ENCODE results near the gene IL19. TPM values are rescaled to one million over a fixed set of nuclear protein-coding genes. Genes with fewer than 3 reads are reported as not detected.
A peak's percentile ranks its signal among the peaks of the same experiment; 100 is the strongest.
"Not testable (repeated sequence)": the region's sequence is repeated elsewhere in the genome, so short reads cannot be mapped to it uniquely, and the experiment has no call there.

IL19 gene
- total RNA-seq, 1 donor: not detected

GRCh38 chr1:206739411-206740076, 31.0 kb upstream of the IL19 start:
- no peak for DNase-seq (ENCODE audit: low read depth in 2 of 3, low spot score in 2 of 3)

DNA sequence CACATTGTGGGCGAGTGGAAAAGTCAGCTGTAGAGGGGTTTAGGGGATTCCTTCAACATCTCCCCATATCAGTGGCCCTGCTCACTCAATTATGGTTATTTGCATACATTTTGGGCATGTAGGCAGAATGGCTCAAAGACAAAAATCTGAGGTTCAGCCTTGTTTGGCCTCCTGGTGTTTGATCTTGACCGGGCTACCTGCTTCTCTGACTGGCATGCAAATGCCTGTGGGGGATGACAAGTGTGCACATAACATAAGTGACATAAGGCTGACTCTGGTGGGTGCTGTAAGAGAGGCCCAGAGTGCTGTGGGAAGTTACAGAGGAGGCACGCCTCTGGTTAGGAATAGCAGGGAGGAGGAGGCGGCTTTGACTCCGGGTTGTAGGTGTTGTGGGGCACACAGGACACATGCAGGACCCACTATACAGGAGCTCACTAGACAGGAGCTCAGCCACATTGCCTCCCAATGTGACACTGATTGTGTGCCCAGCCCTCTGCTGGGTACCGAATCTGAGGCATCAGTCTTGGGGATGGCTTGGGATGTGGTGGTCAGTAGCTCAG, 29.4 kb upstream of the IL19 start:
- DNase-seq (ENCODE audit: low read depth in 2 of 3, low spot score in 2 of 3): no peak

DNA sequence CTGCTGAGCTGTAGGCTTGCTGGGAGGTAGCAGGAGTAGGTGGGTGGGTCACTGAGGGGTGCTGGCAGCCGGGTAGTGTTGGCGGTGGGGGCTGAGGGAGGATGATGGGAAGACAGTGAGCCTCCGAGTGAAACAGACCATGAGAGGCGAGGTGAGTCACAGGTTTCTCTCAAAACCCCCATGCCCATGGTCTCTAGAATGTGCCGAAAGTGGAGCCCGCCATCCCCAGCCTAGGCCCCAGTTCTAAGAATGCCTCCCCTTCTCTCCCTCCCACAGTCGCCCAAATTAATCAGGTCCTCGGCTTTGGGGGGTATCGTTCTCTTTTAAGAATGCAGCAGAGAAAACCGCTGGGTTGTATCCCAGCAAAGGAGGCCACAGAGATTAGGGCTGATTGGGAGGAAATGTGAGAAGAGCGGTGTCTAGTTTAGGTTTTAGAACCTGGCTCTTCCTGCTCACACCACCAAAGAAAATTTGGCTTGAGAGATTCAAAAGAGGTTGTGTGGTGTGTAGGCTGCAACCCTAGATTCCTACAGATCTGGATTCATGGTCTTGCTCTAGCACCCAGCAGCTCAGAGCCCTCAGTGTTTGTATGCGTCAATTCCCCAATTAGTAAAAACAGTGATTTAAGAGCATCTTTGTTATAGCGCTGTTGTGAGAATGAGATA, 27.7 kb upstream of the IL19 start:
- no peak for DNase-seq (ENCODE audit: low read depth in 2 of 3, low spot score in 2 of 3)

DNA sequence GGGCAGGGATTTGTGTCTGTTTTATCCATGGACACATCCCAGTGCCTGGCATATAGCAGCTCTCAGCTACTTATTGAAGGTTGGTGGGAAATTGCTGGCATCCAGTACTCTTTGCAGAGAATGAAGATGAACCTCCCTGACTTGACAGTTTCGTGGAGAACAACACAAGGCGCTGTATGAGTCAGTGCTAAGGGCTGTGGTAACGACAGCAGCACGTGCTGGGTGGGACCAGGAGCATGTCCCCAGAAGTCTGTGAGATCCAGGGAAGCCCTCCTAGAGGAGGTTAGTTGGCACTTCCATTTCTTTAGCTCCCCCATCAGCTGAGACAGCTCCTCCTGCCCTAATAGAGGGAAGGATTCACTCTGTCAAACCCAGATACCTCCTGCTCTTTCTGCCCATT, 25.9 kb upstream of the IL19 start:
- DNase-seq (ENCODE audit: low read depth in 2 of 3, low spot score in 2 of 3): no peak

GRCh38 chr1:206745301-206745700, 25.3 kb upstream of the IL19 start:
- no peak for DNase-seq (ENCODE audit: low read depth in 2 of 3, low spot score in 2 of 3)

DNA sequence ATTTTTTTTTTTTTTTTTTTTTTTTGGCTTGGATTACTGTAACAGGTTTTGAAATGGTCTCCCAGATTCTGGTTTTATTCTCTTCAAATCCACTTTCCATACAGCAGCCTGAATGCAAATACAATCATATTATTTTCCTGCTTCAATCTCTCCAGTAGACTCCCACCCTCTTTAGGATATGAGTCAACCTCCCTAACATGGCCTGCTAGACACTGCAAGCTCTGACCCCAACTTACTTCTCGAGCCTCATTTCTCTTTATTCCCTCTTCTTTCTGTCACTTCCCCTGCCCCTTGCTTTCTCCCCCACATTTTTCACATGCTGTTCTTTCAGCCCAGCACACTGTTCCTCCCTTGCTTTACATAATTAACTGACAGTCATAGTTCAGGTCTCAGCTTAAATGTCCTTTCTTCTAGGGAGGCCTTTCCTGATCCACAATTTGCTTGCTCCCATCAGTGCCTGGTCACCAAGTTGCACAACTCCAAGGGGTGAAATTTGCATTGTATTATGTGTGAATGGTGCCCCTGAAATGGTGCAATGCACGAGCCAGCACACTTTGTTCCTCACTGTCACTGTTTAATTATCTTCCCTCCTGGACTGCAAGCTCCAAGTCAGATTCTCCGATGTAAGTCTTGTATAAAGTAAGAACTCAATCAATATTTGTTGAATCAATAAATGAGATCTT, 22.1 kb upstream of the IL19 start:
- DNase-seq (ENCODE audit: low read depth in 2 of 3, low spot score in 2 of 3): no peak

DNA sequence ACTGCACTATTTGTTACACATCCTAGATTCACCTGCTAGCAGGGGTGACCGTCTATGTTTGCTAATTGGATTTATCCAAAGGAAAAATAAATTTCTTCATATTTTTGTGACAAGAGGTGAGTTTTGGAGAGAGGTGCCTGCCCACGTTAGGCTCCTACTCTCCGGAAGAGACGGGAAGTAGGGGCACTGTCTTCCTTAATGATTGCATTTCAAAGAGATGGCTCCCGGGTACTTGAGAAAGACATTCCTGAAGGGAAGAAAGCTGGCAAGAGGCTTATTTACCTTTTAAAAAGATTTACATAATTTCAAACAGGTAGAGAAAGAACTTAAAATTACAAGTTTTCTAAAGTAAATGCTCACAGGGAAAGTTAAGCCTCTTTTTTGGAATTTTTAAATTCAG, 18.7 kb upstream of the IL19 start:
- DNase-seq (ENCODE audit: low read depth in 2 of 3, low spot score in 2 of 3): no peak

DNA sequence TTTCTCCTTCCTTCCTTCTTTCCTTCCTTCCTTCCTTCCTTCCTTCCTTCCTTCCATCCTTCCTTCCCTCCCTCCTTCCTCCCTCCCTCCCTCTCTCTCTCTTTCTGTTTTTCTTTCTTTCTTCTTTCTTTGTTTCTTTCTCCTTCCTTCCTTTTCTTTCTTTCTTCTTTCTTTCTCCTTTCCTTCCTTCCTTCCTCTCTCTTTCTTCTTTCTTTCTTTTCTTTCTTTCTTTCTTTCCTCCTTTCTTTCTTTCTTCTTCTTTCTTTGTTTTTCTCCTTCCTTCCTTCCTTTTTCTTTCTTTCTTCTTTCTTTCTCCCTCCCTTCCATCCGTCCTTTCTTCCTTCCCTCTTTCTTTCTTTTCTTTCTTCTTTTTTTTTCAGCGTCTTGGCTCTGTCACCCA, 18.1 kb upstream of the IL19 start:
- no peak for DNase-seq (ENCODE audit: low read depth in 2 of 3, low spot score in 2 of 3)

DNA sequence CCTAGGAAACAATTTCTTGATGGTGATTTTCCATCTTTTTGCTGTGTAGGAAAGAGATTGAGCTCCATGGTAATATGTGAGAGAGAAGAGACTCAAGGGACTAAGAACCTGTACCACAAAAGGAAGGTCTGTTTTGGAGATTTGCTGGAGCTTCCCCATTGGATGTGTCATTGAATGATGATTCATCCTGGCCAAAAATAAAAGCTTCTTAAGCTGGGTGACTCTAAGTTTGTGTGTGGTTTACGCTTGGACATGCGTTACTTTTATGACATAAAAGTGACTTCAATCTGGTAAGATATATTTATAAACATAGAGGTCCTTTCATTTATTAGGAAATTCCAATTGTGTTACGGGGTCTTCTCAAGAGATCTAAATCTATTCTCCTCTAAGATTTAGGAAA, 17.4 kb upstream of the IL19 start:
- DNase-seq (ENCODE audit: low read depth in 2 of 3, low spot score in 2 of 3): no peak

DNA sequence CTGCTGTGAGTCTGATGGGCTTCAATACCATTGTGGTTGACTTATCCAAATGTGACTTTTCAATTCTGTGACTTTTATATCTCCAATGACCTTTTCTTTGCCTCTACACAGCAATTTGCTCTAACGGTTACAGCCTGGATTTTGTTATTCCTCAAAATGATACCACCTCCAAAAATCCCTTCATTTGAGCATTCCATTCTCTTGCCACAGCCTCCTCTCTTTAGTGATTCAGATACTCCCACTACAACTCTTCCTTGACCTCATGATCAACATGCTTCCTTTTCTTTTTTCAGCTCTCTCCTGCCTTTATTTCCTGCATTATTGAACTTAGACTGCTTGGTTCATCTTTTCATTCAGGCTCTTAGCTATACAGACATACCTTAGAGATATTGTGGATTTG, 16.6 kb upstream of the IL19 start:
- DNase-seq (ENCODE audit: low read depth in 2 of 3, low spot score in 2 of 3): no peak

DNA sequence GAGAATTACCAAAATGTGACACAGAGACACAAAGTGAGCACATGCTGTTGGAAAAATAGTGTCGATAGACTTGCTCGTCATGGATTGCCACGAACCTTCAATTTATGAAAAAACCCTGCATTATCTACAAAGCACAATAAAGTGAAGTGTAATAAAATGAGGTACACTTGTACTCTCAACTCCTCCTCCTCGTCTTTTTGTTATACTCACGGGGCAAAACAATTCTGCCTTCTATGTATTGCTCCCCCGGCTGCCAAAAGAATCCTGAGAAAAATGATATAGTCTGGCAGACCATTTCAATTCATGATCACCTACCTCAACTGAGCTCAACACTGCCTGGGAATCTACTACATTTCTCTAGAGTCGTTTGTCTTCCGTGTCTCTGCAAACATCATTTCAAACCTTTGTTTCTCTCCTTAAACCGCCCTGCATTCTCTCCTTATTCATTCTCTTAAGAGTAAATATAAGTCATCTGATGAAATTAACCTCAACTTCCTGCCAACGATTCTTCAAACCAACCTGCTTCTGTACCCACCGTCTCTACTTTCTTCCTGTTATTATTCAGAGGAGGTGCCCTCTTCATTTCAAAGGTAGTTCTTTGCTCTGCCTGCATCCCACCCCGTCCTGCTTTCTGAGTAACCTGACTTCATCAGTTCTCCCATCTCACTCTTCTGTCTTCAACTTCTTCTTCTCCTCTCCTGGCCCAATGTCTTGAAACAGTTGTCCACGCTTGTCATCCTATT, 12.9 kb upstream of the IL19 start:
- peak in 1 of 3 donors; percentile 39 for DNase-seq (ENCODE audit: low read depth in 2 of 3, low spot score in 2 of 3)

DNA sequence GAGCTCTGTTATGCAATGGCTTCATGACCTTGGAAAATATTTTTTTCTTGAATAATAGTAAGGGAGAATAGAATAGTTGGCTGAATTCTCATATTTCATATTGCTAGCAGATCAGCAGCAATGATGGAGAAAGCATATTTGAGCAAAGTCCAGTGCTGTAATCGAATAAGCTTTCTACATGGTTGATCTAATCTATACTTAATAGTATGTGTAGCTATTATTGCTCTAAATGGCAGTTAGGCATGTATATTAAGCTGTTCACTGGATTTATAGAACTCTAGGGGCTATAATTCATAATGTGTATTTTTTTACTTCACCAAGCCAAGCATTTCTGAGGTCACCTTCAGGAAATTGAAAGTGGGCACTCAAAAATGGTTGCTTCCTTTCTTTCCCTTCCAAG, 10.0 kb upstream of the IL19 start:
- DNase-seq (ENCODE audit: low read depth in 2 of 3, low spot score in 2 of 3): no peak

GRCh38 chr1:206761159-206761768, 9.3 kb upstream of the IL19 start:
- no peak for DNase-seq (ENCODE audit: low read depth in 2 of 3, low spot score in 2 of 3)

DNA sequence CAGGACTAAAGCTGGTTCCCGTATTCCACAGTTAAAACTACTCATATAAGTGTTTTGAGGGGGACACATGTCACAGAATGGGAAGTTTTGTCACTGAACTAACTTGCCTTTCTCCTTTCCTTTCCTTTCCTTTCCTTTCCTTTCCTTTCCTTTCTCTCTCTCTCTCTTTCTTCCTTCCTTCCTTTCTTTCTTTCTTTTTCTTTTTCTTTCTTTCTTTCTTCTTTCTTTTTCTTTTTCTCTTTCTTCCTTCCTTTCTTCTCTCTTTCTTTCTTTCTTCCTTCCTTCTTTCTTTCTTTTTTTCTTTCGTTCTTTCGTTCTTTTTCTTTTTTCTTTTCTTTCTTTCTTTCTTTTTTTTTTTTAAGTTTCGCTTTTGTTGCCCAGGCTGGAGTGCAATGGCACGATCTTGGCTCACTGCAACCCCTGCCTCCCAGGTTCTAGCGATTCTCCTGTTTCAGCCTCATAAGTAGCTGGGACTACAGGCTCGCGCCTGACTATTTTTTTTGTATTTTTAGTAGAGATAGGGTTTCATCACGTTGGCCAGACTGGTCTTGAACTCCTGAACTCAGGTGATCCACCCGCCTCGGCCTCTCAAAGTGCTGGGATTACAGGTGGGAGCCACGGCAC, 7.7 kb upstream of the IL19 start:
- DNase-seq (ENCODE audit: low read depth in 2 of 3, low spot score in 2 of 3): not testable (repeated sequence)

GRCh38 chr1:206765771-206766170, 4.8 kb upstream of the IL19 start:
- DNase-seq (ENCODE audit: low read depth in 2 of 3, low spot score in 2 of 3): not testable (repeated sequence)

DNA sequence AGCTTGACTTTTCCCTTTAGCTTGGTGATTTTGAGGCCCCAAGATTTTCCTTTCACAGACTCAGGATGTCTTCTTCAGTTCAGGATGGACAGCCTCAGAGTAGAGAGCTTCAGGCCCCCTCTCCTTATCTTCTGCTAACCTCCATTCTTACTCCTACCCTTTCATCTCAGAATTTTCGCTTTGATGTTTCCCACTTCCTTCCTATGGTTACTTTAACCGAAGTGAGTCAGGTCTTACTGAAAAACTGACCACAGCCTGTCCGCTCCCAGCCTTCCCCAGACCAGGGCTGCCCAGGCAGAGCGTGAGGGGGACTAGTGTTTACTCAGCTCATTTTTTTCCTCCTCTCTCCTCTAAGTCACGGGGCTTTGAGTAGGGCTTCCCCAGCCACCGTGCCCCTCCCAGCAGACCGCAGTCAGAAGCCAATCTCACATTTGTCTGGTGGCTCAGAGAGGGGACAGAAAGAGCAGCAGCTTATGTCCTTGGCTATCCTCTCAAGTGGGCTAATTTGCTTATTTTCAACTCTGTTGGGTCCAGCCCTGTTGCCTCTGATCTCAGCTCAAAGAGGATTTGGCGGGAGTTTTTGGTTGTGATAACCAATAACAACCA, 4.2 kb upstream of the IL19 start:
- DNase-seq (ENCODE audit: low read depth in 2 of 3, low spot score in 2 of 3): peak; percentile 51 to 78 (median 74)

DNA sequence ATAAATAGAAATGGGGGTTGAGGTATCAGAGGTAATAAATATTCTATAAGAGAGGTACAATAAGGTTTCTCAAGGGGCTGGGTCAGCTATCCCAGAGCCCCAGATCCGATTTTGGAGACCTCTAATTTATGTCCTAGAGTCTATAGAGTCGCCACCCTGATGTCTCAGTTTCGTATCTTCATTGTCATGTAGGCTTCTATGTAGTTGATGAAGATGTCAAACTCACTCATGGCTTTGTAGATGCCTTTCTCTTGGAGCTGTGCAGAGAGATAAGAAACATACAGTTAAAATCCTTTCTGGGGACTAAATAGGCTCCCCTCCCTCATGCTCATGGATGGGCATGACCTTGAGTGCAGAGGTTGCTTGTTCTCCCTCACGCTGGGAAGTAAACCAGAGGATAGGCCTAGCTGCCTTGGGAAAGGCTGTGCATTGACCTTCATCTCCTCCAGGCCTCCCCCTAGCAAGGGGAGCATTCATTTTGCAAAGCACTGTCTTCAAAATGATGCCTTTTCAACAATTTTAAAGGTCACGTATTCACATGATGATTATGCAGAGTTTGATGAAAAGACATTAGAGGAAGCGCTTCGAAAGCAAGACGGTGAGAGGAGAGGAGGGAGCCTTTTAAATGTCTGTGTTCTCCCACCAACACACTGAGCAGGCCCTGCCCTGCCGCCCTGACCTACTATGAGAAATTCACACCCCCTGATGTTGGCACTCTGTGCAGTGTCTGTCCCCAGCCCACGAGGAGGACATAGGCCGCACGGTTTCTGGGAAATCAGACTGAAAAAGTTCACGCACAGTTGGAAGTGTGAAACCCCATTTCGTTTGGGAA, 1.9 kb upstream of the IL19 start:
- DNase-seq (ENCODE audit: low read depth in 2 of 3, low spot score in 2 of 3): no peak

DNA sequence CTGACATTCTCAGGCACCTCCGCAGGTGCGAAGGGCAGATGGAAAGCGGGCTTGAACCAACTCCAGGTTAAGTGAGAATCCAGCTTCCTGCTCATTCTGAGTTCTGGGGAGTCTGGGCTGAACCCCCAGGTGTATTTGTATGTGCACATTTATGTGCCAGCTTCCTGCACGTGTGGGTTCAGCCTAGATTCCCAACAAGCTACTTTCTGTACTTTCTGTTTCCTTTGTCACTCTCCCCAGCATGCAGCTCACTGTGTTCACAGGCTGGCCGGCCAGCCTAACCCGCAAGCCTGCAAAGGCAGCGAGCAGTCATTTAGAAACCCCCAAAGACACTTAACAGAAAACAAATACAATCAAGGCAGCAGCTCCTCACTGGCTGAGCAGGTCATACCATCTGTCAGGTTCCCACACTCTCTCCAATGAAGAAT, 1.3 kb upstream of the IL19 start:
- no peak for DNase-seq (ENCODE audit: low read depth in 2 of 3, low spot score in 2 of 3)

DNA sequence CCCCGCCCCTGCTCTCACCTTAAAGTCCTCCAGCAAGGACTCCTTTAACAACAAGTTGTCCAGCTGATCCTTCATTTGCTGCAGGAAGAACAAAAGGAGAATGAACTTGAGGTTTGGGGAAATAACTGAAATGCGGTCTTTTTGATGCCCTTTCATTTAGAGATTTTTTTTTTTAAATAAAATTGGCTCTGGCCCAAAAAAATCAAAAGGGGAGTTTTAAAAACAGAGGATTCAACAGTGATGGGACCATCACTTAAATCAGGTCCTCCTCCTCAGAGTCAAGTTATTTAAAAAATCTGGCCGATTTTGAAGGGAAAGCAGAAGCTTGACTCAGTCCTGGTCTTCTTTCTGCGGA, 742 bp downstream of the IL19 start:
- peak in 1 of 3 donors; percentile 44 for DNase-seq (ENCODE audit: low read depth in 2 of 3, low spot score in 2 of 3)
